GM23338 (cell line): ENCODE data around the gene TXLNG. TPM values are rescaled to one million over a fixed set of nuclear protein-coding genes. Genes with fewer than 3 reads are reported as not detected.
A peak's percentile ranks its signal among the peaks of the same experiment; 100 is the strongest.

Source experiments
- ATAC-seq: fragments of 200-7000 bp; cut with Tn5 transposase; 3 replicates; pipeline ENCODE4 v1.9.1; 2020
- DNase-seq: peaks from one replicate; pipeline ENCODE4 v3.0.0-alpha.2; 2015; ENCODE audit warnings: low spot score
- H2AFZ ChIP-seq: fragments of 200-600 bp; sonication (generic); 2 replicates; pipeline ENCODE4 v1.8.0; 2016; ENCODE audit warnings: antibody characterized with exemption, mild to moderate bottlenecking, moderate library complexity
- H3F3A ChIP-seq: fragments of 200-600 bp; sonication (generic); replicated peaks from 2 replicates; pipeline ENCODE4 v1.8.0; 2017; ENCODE audit warnings: antibody characterized with exemption, mixed run types, low read depth
- H3K27ac ChIP-seq: fragments of 200-600 bp; sonication (generic); 2 replicates; pipeline ENCODE4 v1.6.1; 2016; ENCODE audit warnings: low read depth
- H3K27me3 ChIP-seq: fragments of 200-600 bp; sonication (generic); 2 replicates; pipeline ENCODE4 v1.8.0; 2016; ENCODE audit warnings: mild to moderate bottlenecking, mixed run types, moderate library complexity; ENCODE audit not compliant: insufficient read depth
- H3K36me3 ChIP-seq: fragments of 200-600 bp; sonication (generic); 2 replicates; pipeline ENCODE4 v1.8.0; 2016; ENCODE audit warnings: mild to moderate bottlenecking; ENCODE audit not compliant: insufficient read depth
- H3K4me1 ChIP-seq: fragments of 200-600 bp; sonication (generic); 2 replicates; pipeline ENCODE4 v1.8.0; 2016; ENCODE audit warnings: mild to moderate bottlenecking, moderate library complexity; ENCODE audit not compliant: insufficient read depth
- H3K4me2 ChIP-seq: fragments of 200-600 bp; sonication (generic); 2 replicates; pipeline ENCODE4 v1.7.1; 2017; ENCODE audit warnings: mixed run types
- H3K4me3 ChIP-seq: fragments of 200-600 bp; sonication (generic); 2 replicates; pipeline ENCODE4 v1.6.1; 2016; ENCODE audit warnings: mixed run types
- H3K79me2 ChIP-seq: fragments of 200-600 bp; sonication (generic); replicated peaks from 2 replicates; pipeline ENCODE4 v1.8.0; 2017; ENCODE audit warnings: mild to moderate bottlenecking; ENCODE audit not compliant: insufficient read depth
- H3K9me2 ChIP-seq: fragments of 200-600 bp; sonication (generic); 2 replicates; pipeline ENCODE4 v1.8.0; 2017; ENCODE audit not compliant: insufficient read depth
- H4K20me1 ChIP-seq: fragments of 200-600 bp; sonication (generic); replicated peaks from 2 replicates; pipeline ENCODE4 v1.8.0; 2017; ENCODE audit warnings: mild to moderate bottlenecking; ENCODE audit not compliant: insufficient read depth
- H3K27ac Mint-ChIP-seq: 2 replicates; pipeline ENCODE4 v1.8.0; 2020; ENCODE audit warnings: inconsistent platforms, mild to moderate bottlenecking, moderate library complexity, mixed read lengths
- H3K27me3 Mint-ChIP-seq: 3 replicates; pipeline ENCODE4 v1.8.0; 2022; ENCODE audit warnings: low read depth, mild to moderate bottlenecking, moderate library complexity, mixed read lengths, inconsistent platforms; ENCODE audit not compliant: insufficient read depth, poor library complexity
- H3K36me3 Mint-ChIP-seq: 3 replicates; pipeline ENCODE4 v1.8.0; 2021; ENCODE audit warnings: low read depth, mild to moderate bottlenecking, inconsistent platforms, moderate library complexity, mixed read lengths
- H3K4me1 Mint-ChIP-seq: 3 replicates; pipeline ENCODE4 v1.8.0; 2020; ENCODE audit warnings: mild to moderate bottlenecking, inconsistent platforms, mixed read lengths
- H3K4me3 Mint-ChIP-seq: 3 replicates; pipeline ENCODE4 v1.8.0; 2021; ENCODE audit warnings: moderate library complexity, mild to moderate bottlenecking, inconsistent platforms, mixed read lengths
- H3K9me3 Mint-ChIP-seq: 3 replicates; pipeline ENCODE4 v1.8.0; 2020; ENCODE audit warnings: moderate library complexity, mild to moderate bottlenecking, inconsistent platforms, mixed read lengths
- CTCF ChIP-seq, 2 experiments: fragments of 200-600 bp in 1 of 2; sonication (generic) in 1 of 2; conservative IDR thresholded peaks; 2 replicates each; pipeline versions ENCODE4 v1.5.1 to v1.6.1; 2016 to 2017; ENCODE audit warnings: antibody characterized with exemption in 2 of 2, low read depth in 2 of 2, mild to moderate bottlenecking in 2 of 2, moderate library complexity in 1 of 2
- EZH2phosphoT487 ChIP-seq: fragments of 200-600 bp; sonication (generic); IDR thresholded peaks from one replicate; pipeline ENCODE4 v1.8.1; 2018; ENCODE audit warnings: antibody characterized with exemption; ENCODE audit not compliant: unreplicated experiment
- POLR2AphosphoS5 ChIP-seq: IDR thresholded peaks from 2 replicates; pipeline ENCODE4 v1.6.1; 2016; ENCODE audit warnings: antibody characterized with exemption, low read depth
- ZNF462 ChIP-seq: fragments of 250-450 bp; sonication (Bioruptor Pico); IDR thresholded peaks from 2 replicates; pipeline ENCODE4 v1.5.0; 2020; ENCODE audit warnings: mild to moderate bottlenecking, moderate library complexity
- polyA plus RNA-seq: library from polyadenylated mRNA; unstranded; fragments of >200 nt; fragmentation: Nextera tagmentation; extraction: Ambion mirVana; gene quantifications from 2 replicates; pipeline ENCODE4 v1.2.1, GENCODE V29; 2016
- total RNA-seq: library from RNA; depleted of rRNA; stranded (reverse); fragments of >200 nt; shearing (Covaris generic); gene quantifications from 2 replicates; pipeline ENCODE4 v1.2.3, GENCODE V29; 2014

TXLNG gene
- total and polyA plus RNA-seq, 2 experiments from 2014 or later: 45.3 to 48.4 TPM

GRCh38 chrX:16826207-16826606 is 39.9 kb downstream of the TXLNG start:
- peaks cover 10% of the 10 kb centered on the region; the same call in 2 of the 3 replicates for H3K4me1 Mint-ChIP-seq
- Histone ChIP-seq H3K4me3 (no peak overlapping the region), H3K4me1 (no peaks in the 10 kb centered on the region), H3K27ac (peak overlapping the region; percentile 82; the same call in 1 of the 2 replicates), H2AFZ (no peak overlapping the region), H3K79me2 (0 out of 2 replicates have a peak, but pooled peaks cover 4% of the 10 kb centered on the region), H3K27me3 (no peaks in the 10 kb centered on the region), H3F3A (no peaks in the 10 kb centered on the region), H3K4me2 (no peak overlapping the region), H3K9me2 (no peaks in the 10 kb centered on the region), H3K36me3 (peaks cover 5% of the 10 kb centered on the region), H4K20me1 (no peaks in the 10 kb centered on the region; the same call in none of the 2 replicates)
- H3K9me3 Mint-ChIP-seq: no peaks in the 10 kb centered on the region
- TF ChIP-seq POLR2AphosphoS5 (no peak), ZNF462 (CRISPR knock-in tag) (no peak), CTCF (conservative IDR thresholded peaks at IDR 0.05; ENCODE audit: low read depth in 2 of 2) (peak; percentile 46 to 48; a peak in 3 of 4 replicates), EZH2phosphoT487 (no peak)
- peak overlapping the region; percentile 83 for H3K27ac Mint-ChIP-seq
- H3K36me3 Mint-ChIP-seq: peaks cover 50% of the 10 kb centered on the region
- DNase-seq (no peak), ATAC-seq (no peak)
- no peak overlapping the region for H3K4me3 Mint-ChIP-seq
- H3K27me3 Mint-ChIP-seq: peaks cover 1% of the 10 kb centered on the region
